ENCODE measurements around the gene SETD2.
"Not testable (repeated sequence)": the region's sequence is repeated elsewhere in the genome, so short reads cannot be mapped to it uniquely, and the experiment has no call there.

Gene SETD2

GRCh38 chr3:47035645-47036044, 128.3 kb downstream of the SETD2 start:
- no peak for DNase-seq (ENCODE audit: low spot score)

- no peak for DNase-seq (ENCODE audit: low spot score)
Observed at GRCh38 chr3:47034868-47035489, 128.9 kb downstream of the SETD2 start.

- DNase-seq (ENCODE audit: low spot score) = not testable (repeated sequence)
Observed at GRCh38 chr3:47031041-47031440, 132.9 kb downstream of the SETD2 start.

GRCh38 chr3:47028667-47029066, 135.2 kb downstream of the SETD2 start:
- DNase-seq (ENCODE audit: low spot score) = no peak

- no peak for DNase-seq (ENCODE audit: low spot score)
Observed at GRCh38 chr3:47028146-47028545, 135.8 kb downstream of the SETD2 start.

GRCh38 chr3:47026432-47026831, 137.5 kb downstream of the SETD2 start:
- not testable (repeated sequence) for DNase-seq (ENCODE audit: low spot score)

GRCh38 chr3:47024932-47025331, 139.0 kb downstream of the SETD2 start:
- no peak for DNase-seq (ENCODE audit: low spot score)

- DNase-seq (ENCODE audit: low spot score) = no peak
Observed at GRCh38 chr3:47022641-47023071, 141.3 kb downstream of the SETD2 start.

GRCh38 chr3:47020311-47020710, 143.6 kb downstream of the SETD2 start:
- DNase-seq (ENCODE audit: low spot score) = no peak

GRCh38 chr3:47019201-47019600, 144.7 kb downstream of the SETD2 start:
- no peak for DNase-seq (ENCODE audit: low spot score)

- DNase-seq (ENCODE audit: low spot score) = no peak
Observed at GRCh38 chr3:47018269-47018611, 145.7 kb downstream of the SETD2 start.

- DNase-seq (ENCODE audit: low spot score) = no peak
Observed at GRCh38 chr3:47017504-47018268, 146.2 kb downstream of the SETD2 start.

- no peak for DNase-seq (ENCODE audit: low spot score)
Observed at GRCh38 chr3:47016934-47017435, 146.9 kb downstream of the SETD2 start.

GRCh38 chr3:47016086-47016933, 147.6 kb downstream of the SETD2 start:
- no peak for DNase-seq (ENCODE audit: low spot score)

- DNase-seq (ENCODE audit: low spot score) = no peak
Observed at GRCh38 chr3:47015151-47015550, 148.8 kb downstream of the SETD2 start.

GRCh38 chr3:47014036-47014435, 149.9 kb downstream of the SETD2 start:
- DNase-seq (ENCODE audit: low spot score) = no peak

- no peak for DNase-seq (ENCODE audit: low spot score)
Observed at GRCh38 chr3:47013231-47013630, 150.7 kb downstream of the SETD2 start.

- DNase-seq (ENCODE audit: low spot score) = no peak
Observed at GRCh38 chr3:47012342-47013230, 151.3 kb downstream of the SETD2 start.

GRCh38 chr3:47011371-47011770, 152.5 kb downstream of the SETD2 start:
- no peak for DNase-seq (ENCODE audit: low spot score)

GRCh38 chr3:47010910-47011309, 153.0 kb downstream of the SETD2 start:
- no peak for DNase-seq (ENCODE audit: low spot score)

GRCh38 chr3:47010111-47010712, 153.7 kb downstream of the SETD2 start:
- no peak for DNase-seq (ENCODE audit: low spot score)
